Medulla oblongata (tissue), 1 donor: ENCODE measurements around the gene TPM3.
"Not testable (repeated sequence)": the region's sequence is repeated elsewhere in the genome, so short reads cannot be mapped to it uniquely, and the experiment has no call there.

Experiments used
- DNase-seq: peaks from one replicate; pipeline ENCODE4 v3.0.0-alpha.2; 2015; ENCODE audit errors: extremely low spot score

Gene TPM3

GRCh38 chr1:154191990-154192461, at the start of gene TPM3:
TSS of gene TPM3 (minus strand) at chr1:154192100. CDS start at chr1:154192018, 82 bp downstream.
- no peak for DNase-seq

DNA sequence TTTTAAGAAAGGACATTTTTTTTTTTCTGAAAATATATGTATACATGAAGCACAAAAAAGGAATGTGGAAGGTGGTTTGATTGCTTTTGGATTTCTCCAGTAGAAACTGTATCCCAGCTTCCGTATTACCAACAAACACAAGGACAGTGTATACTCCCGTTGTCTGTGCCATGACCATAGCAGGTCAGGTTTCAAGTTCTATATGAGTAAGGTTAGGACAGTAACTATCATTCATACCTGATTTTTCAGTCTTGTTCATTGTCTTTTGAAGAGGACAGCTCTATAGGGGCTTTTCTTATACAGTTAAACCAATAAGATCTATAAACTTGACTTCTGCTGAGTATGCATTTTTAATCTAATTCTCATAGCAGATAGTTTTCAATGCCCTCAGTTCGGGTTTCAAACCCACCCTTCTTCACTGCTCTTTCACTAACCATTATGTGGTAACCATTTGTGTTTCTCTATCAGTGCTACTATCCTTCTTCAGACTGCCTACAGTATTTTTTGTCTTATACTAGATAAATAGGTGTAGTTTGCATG, 48.5 kb upstream of the TPM3 start:
- no peak for DNase-seq

- DNase-seq, result no peak
Observed at GRCh38 chr1:154239491-154239890, 47.6 kb upstream of the TPM3 start.

DNA sequence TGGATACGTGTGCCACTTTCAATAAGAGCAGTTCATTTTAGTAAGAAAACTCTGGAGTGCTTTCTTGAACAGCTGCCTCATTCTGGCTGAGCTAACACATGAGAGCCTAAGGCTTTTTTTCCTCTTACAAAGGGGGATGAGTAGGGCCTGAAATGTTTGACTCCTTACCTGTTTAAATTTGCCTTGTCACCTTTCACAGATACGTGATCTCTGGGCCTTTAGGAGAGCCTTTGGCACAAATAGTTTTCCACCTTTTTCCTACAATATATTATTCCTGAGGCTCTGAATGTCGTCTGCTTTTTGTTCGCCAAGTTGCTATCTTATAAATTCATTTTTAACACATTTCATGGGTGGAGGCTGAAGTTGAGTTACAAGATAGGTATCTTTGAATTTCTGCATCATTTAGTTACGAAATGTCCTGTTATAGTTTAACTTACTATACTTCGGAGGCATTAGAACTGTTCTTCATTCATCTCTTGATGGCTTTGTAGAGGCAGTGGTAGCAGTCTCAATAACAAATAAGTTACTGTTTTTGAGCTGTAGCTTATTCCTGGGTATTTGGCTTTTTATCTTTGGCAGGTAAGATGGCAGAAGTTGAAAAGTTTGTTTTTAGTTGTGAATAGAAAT, 46.1 kb upstream of the TPM3 start:
- no peak for DNase-seq

DNA sequence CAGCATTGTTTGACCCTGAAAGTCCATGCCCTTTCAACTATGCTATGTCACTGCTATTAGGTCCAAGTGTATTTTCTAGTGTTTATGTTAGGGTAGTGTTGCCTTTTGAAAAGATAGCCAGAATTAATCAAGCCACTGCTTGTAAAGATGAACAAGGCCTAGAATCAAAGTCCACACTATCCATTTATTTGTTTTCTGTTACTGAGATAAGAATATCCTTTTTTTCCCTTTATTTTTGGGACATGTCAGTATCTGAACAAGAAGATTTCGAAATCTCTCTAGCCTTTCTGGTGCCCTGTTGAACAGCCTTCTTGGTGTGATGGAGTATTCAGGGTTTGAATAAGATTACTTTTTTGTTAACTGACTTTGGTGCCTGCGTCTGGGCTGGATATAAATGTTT, 45.5 kb upstream of the TPM3 start:
- no peak for DNase-seq

DNA sequence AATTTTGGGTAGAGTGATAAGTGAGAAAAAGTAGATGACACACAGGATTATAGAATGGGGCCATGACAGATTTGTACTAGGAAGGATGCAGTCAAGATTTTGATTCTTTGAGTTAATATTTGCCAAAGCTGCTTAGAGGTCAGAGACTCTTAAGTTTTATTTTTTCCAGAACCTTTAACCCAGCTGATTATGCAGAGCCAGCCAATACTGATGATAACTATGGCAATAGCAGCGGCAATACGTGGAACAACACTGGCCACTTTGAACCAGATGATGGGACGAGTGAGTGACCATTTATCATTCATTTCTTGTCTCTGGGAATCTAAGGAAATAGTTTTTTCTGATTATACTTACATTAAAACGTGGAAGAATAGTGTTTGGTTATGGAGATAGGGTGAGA, 45.0 kb upstream of the TPM3 start:
- no peak for DNase-seq

- DNase-seq, result not testable (repeated sequence)
Observed at GRCh38 chr1:154233127-154233526, 41.2 kb upstream of the TPM3 start.

- not testable (repeated sequence) for DNase-seq
Observed at GRCh38 chr1:154231112-154231511, 39.2 kb upstream of the TPM3 start.

GRCh38 chr1:154225370-154225769, 33.5 kb upstream of the TPM3 start:
- no peak for DNase-seq

GRCh38 chr1:154223621-154224020, 31.7 kb upstream of the TPM3 start:
- DNase-seq, result no peak

DNA sequence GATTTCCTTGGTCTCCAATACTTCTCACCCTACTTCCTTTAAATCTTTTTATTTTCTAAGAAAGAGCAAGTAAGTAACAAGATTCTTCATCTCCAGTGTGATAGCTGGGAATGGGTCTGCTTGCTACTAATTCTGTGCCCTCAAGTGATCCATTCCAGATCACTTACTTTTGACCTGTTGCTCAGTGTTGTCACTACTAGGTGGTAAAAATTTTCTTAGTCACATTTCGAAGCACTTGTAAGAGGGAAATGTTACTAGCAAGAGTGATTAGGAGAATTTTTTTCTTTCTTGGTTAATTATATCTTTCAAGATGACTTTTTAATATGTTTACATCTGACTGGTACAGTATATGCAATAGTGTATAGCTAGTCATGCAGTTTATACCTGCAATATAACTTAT, 31.0 kb upstream of the TPM3 start:
- no peak for DNase-seq

- no peak for DNase-seq
Observed at GRCh38 chr1:154222518-154222917, 30.6 kb upstream of the TPM3 start.

GRCh38 chr1:154221278-154222001, 29.5 kb upstream of the TPM3 start:
- peak; percentile 44 for DNase-seq

DNA sequence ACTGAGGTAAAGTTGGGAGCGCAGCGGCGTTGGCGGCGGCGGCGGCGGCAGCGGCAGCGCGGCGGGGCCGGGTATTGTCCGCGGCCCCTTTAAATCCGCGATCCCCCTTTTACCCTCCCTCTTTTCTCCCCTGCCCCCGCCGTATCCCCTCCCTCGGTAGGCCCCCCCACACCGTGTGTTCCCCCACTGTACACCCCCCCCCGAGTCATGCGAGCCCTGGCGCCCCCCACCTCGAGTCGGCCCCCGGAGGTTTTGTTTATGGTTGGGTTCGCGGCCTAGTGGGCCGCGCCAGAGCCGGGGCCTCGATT, 29.0 kb upstream of the TPM3 start:
- DNase-seq, result peak; percentile 58

- peak; percentile 99 for DNase-seq
Observed at GRCh38 chr1:154220071-154220969, 28.4 kb upstream of the TPM3 start, which contains the start of gene UBAP2L. TSS of gene UBAP2L (plus strand) at chr1:154220955. CDS start at chr1:154225124, 4,169 bp downstream.

- peak; percentile 54 for DNase-seq
Observed at GRCh38 chr1:154219541-154219940, 27.6 kb upstream of the TPM3 start.

GRCh38 chr1:154218545-154218944, 26.6 kb upstream of the TPM3 start:
- no peak for DNase-seq

GRCh38 chr1:154213274-154213673, 21.4 kb upstream of the TPM3 start:
- DNase-seq, result no peak

DNA sequence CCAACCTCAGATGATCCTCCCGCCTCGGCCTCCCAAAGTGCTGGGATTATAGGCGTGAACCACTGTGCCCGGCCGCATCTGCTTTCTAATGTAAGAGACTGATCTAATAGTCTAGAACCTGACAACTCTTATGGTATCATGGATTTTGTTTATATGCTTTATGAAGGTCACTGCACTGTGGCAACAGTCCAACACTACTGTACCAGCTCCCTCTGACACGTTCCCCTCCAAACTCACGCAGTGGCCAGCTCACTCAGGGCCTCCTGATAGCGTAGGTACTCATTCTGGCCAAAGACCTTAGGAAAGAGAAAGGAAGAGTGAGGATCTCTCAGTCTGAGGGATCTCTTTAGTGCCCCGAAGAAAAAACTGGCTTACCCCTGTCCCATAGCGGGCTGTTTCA, 20.2 kb upstream of the TPM3 start:
- no peak for DNase-seq

DNA sequence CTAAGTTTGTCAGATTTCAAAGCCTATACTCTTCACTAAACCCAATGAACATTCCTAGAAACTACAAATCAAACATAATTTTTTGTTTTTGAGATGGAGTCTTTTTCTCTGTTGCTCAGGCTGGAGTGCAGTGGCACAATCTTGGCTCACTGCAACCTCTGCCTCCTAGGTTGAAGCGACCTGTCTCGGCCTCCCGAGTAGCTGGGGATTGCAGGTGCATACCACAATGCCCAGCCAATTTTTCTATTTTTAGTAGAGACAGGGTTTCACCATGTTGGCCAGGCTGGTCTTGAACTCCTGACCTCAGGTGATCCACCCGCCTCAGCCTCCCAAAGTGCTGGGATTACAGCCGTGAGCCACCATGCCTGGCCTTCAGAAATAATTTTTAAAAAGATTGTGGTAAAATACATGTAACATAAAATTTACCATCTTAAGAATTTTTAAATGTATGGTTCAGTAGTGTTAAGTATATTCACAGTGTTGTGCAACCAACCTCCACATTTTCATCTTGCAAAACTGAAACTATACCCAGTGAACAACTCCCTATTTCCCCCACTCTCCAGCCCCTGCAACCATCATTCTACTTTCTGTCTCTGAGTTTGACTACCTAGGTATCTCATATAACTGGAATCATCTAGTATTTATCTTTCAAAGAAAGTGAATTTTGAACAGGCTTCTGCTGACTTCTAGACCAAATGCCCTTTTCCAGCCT, 16.9 kb upstream of the TPM3 start:
- no peak for DNase-seq

GRCh38 chr1:154207262-154207661, 15.4 kb upstream of the TPM3 start:
- no peak for DNase-seq

DNA sequence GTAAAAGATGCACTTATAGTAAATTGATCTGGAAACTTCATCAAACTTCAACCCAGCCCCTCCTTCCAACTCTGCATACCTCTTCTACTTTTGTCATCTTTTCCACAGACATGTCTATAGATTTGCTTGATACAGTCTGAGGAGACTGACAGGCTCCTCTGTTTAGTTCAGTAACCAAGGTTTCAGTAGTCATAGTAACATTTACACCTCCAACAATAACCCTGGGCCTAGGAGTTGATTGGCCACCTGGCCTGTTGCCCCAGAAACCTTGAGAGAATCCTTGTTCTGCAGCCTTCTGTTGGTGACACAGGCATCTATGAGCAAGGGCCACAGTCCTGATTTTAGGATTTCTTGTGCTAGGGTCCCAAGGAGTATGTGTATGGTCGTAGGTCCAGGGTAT, 14.3 kb upstream of the TPM3 start, which contains the start of gene CFAP141:
Gene CFAP141, minus strand, starts transcription at position 138 of the 400 bp plus-strand sequence. Its CDS starts 26 bp downstream, at position 112.
- DNase-seq, result no peak
